Neuronal stem cell (in vitro differentiated cells): Measurements from ENCODE around the gene EREG.

ENCODE experiments used
- DNase-seq: peaks from one replicate; pipeline ENCODE4 v3.0.0-alpha.2; 2013; ENCODE audit warnings: low spot score
- H2AFZ ChIP-seq: one replicate; pipeline ENCODE4 v1.6.1; 2013; ENCODE audit warnings: mild to moderate bottlenecking, low read length, inconsistent platforms
- H2AK5ac ChIP-seq: 2 replicates; pipeline ENCODE4 v1.6.1; 2013; ENCODE audit warnings: low read depth, mild to moderate bottlenecking, inconsistent platforms, low read length, moderate library complexity, mixed read lengths
- H2BK120ac ChIP-seq: 2 replicates; pipeline ENCODE4 v1.6.1; 2013; ENCODE audit warnings: low read depth, mild to moderate bottlenecking, inconsistent platforms, low read length, moderate library complexity, mixed read lengths
- H2BK12ac ChIP-seq: one replicate; pipeline ENCODE4 v1.6.1; 2013; ENCODE audit warnings: low read length, inconsistent platforms
- H2BK15ac ChIP-seq: 2 replicates; pipeline ENCODE4 v1.6.1; 2013; ENCODE audit warnings: mild to moderate bottlenecking, low read length, inconsistent platforms, mixed read lengths
- H2BK5ac ChIP-seq: one replicate; pipeline ENCODE4 v1.6.1; 2013; ENCODE audit warnings: inconsistent platforms, mild to moderate bottlenecking, low read length, moderate library complexity
- H3K14ac ChIP-seq: one replicate; pipeline ENCODE4 v1.6.1; 2013; ENCODE audit warnings: low read length, inconsistent platforms
- H3K18ac ChIP-seq: 2 replicates; pipeline ENCODE4 v1.6.1; 2013; ENCODE audit warnings: low read length, inconsistent platforms
- H3K23ac ChIP-seq: 2 replicates; pipeline ENCODE4 v1.6.1; 2013; ENCODE audit warnings: low read depth, mild to moderate bottlenecking, mixed read lengths, low read length, inconsistent platforms; ENCODE audit not compliant: poor library complexity
- H3K27ac ChIP-seq: replicated peaks from 3 replicates; pipeline ENCODE4 v1.5.1; 2013; ENCODE audit warnings: low read length, inconsistent platforms
- H3K27me3 ChIP-seq, 3 experiments: 2 replicates each; pipeline ENCODE4 v1.6.1; 2013; ENCODE audit warnings: low read length in 3 of 3, mild to moderate bottlenecking in 2 of 3, inconsistent platforms in 1 of 3, low read depth in 1 of 3, mixed read lengths in 1 of 3, moderate library complexity in 1 of 3; ENCODE audit not compliant: control insufficient read depth in 3 of 3, insufficient read depth in 3 of 3
- H3K36me3 ChIP-seq, 2 donors: replicated peaks in 1 of 2; 2 replicates each; pipeline ENCODE4 v1.6.1; 2013; ENCODE audit warnings: low read length in 2 of 2; ENCODE audit not compliant: control insufficient read depth in 2 of 2, insufficient read depth in 2 of 2
- H3K4ac ChIP-seq: 2 replicates; pipeline ENCODE4 v1.6.1; 2013; ENCODE audit warnings: inconsistent platforms, mild to moderate bottlenecking, low read length, moderate library complexity
- H3K4me1 ChIP-seq, 2 donors: 1 replicate in 1 of 2; 2 replicates in 1 of 2; pipeline ENCODE4 v1.6.1; 2013; ENCODE audit warnings: low read length in 2 of 2, low read depth in 1 of 2; ENCODE audit not compliant: control insufficient read depth in 2 of 2, insufficient read depth in 1 of 2
- H3K4me2 ChIP-seq: one replicate; pipeline ENCODE4 v1.6.1; 2013; ENCODE audit warnings: mild to moderate bottlenecking, low read length, inconsistent platforms; ENCODE audit not compliant: insufficient read depth, poor library complexity, severe bottlenecking
- H3K4me3 ChIP-seq, 2 donors: 2 replicates each; pipeline ENCODE4 v1.5.1; 2013; ENCODE audit warnings: low read length in 2 of 2, mild to moderate bottlenecking in 2 of 2, inconsistent platforms in 1 of 2, moderate library complexity in 1 of 2
- H3K79me1 ChIP-seq: one replicate; pipeline ENCODE4 v1.6.1; 2013; ENCODE audit warnings: low read depth, mild to moderate bottlenecking, inconsistent platforms, low read length, moderate library complexity
- H3K9ac ChIP-seq: one replicate; pipeline ENCODE4 v1.6.1; 2013; ENCODE audit warnings: mild to moderate bottlenecking, low read depth, low read length, inconsistent platforms; ENCODE audit not compliant: poor library complexity
- H3K9me3 ChIP-seq, 2 donors: replicated peaks in 1 of 2; 2 replicates each; pipeline versions ENCODE3 to v1.6.1; 2013; ENCODE audit warnings: low read length in 2 of 2, mild to moderate bottlenecking in 2 of 2, inconsistent platforms in 1 of 2, low read depth in 1 of 2, mixed read lengths in 1 of 2, moderate library complexity in 1 of 2; ENCODE audit not compliant: control insufficient read depth in 2 of 2, insufficient read depth in 1 of 2
- H4K8ac ChIP-seq: one replicate; pipeline ENCODE4 v1.6.1; 2013; ENCODE audit warnings: low read depth, mild to moderate bottlenecking, inconsistent platforms, low read length, moderate library complexity
- H4K91ac ChIP-seq: one replicate; pipeline ENCODE4 v1.6.1; 2013; ENCODE audit warnings: low read length, low read depth, mild to moderate bottlenecking, inconsistent platforms; ENCODE audit not compliant: poor library complexity
- WGBS, 2 donors: extraction: QIAGEN DNeasy Blood & Tissue Kit; methylation state at CpG; one replicate each; pipeline ENCODE4 v1.1.7; 2013; ENCODE audit warnings: missing lambda C conversion rate in 2 of 2, mixed read lengths in 1 of 2; ENCODE audit not compliant: insufficient read length in 2 of 2, insufficient replicate concordance in 1 of 2; ENCODE audit errors: extremely low coverage in 2 of 2; 5-methylcytosine and 5-hydroxymethylcytosine counted together

Gene EREG

DNA sequence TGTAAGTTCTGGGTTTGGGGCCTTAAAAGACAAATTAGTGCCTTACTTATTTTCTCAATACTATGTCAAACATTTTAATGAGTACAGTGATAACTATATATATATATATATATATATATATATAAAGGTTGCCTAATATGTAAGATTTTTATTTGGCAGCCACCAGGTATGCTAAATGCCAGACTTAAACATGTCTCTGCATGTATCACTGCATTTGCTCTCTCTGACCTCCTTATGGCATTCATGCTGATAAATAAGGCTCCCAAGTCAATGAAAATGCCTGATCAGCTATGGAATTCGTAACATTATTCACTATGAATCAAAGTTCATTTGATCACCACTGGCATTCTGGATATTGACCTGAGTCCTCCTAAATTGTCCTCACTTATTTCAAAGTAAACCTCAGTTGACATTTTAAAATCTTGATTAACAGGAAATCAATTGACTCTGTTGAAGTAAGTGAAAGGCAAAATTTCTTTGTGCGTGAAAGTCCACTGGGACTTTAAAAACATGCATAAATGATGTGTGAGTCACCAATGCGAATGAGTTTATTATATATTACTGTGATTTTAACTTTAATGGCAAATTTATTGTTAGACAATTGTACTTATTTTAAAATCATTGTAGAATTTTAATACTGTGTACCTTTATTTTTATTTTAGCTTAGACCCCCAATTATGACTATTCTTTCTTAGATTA is 50.8 kb downstream of the EREG start:
- no peak overlapping the region for H3K14ac ChIP-seq
- no peak overlapping the region for H4K91ac ChIP-seq
- no peak overlapping the region for H2BK5ac ChIP-seq
- H3K4ac ChIP-seq: no peak overlapping the region
- no peaks in the 10 kb centered on the region for H3K4me1 ChIP-seq
- no peak overlapping the region for H4K8ac ChIP-seq
- DNase-seq: no peak
- no peaks in the 10 kb centered on the region for H3K27me3 ChIP-seq
- no peak overlapping the region for H2AFZ ChIP-seq
- H2BK12ac ChIP-seq: no peak overlapping the region
- H3K9ac ChIP-seq: no peak overlapping the region
- no peak overlapping the region for H3K4me2 ChIP-seq
- H2BK120ac ChIP-seq: no peak overlapping the region
- H3K18ac ChIP-seq: no peak overlapping the region
- no peaks in the 10 kb centered on the region for H3K79me1 ChIP-seq
- no CpG with 5 or more reads among the region's 3 CpGs for WGBS, 2 donors
- no peak overlapping the region for H3K27ac ChIP-seq
- H3K9me3 ChIP-seq: no peaks in the 10 kb centered on the region
- H3K23ac ChIP-seq: no peak overlapping the region
- H2BK15ac ChIP-seq: no peak overlapping the region
- no peak overlapping the region for H3K4me3 ChIP-seq
- H2AK5ac ChIP-seq: no peak overlapping the region
- no peaks in the 10 kb centered on the region for H3K36me3 ChIP-seq

DNA sequence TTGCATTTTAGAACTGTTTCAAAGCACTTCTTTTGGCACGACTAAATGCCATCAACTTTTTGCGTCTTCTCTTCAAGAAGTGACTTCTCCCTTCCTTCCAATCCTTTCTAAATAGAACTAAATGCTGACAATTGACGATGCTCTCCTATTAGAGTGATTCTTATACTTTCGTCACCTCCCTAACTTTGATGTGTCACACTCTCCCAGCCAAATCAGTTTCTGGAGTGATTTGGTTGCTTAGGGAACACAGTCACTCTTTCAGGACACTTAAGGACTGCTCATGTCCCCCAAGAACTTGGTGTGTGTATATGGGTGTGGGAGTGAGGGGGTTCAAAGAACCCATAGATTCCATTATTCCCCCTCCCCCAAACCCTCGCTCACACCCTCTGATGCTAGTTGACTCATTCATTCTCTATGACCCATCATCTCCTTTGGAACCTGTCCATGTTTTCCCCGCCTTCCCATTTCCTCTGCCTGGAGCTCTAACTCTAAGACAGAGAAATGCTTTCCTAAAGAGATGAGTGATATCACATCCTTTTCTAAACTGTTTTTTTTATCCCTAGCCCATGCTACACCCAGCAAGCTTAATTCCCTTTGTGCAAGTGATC is 53.2 kb downstream of the EREG start:
- H3K4me3 ChIP-seq: no peak overlapping the region
- H3K4me2 ChIP-seq: no peak overlapping the region
- no peak overlapping the region for H4K8ac ChIP-seq
- no peaks in the 10 kb centered on the region for H3K36me3 ChIP-seq
- WGBS, 2 donors: no CpG with 5 or more reads among the region's 6 CpGs
- no peaks in the 10 kb centered on the region for H3K4me1 ChIP-seq
- no peak overlapping the region for H3K14ac ChIP-seq
- DNase-seq: no peak
- H2BK15ac ChIP-seq: no peak overlapping the region
- no peak overlapping the region for H2AK5ac ChIP-seq
- no peak overlapping the region for H2BK12ac ChIP-seq
- no peaks in the 10 kb centered on the region for H3K79me1 ChIP-seq
- H2BK5ac ChIP-seq: no peak overlapping the region
- no peak overlapping the region for H3K18ac ChIP-seq
- no peak overlapping the region for H3K4ac ChIP-seq
- no peaks in the 10 kb centered on the region for H3K27me3 ChIP-seq
- no peak overlapping the region for H4K91ac ChIP-seq
- H3K27ac ChIP-seq: no peak overlapping the region
- H2BK120ac ChIP-seq: no peak overlapping the region
- H3K9me3 ChIP-seq: no peaks in the 10 kb centered on the region
- no peak overlapping the region for H2AFZ ChIP-seq
- no peak overlapping the region for H3K9ac ChIP-seq
- H3K23ac ChIP-seq: no peak overlapping the region

DNA sequence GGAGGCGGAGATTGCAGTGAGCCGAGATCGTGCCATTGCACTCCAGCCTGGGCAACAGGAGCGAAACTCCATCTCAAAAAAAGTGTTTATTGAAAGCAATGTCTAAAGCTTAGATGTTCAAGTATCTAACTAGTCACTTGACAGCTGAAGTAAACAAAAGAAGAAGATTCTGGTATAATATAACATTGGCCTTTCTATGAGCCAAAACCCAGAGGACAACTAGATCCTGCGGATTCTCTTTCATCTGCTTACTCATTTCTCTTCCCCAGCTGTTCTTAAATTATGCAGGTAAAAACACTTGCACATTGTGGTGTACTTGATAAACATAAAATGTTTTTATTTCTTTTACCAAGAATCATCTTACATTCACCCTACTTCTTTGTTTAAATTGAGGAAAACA is 55.9 kb downstream of the EREG start:
- Histone ChIP-seq H3K36me3 (no peaks in the 10 kb centered on the region), H3K27me3 (no peaks in the 10 kb centered on the region), H3K9ac (no peak overlapping the region), H2BK12ac (no peak overlapping the region), H3K4me3 (no peak overlapping the region), H3K4ac (no peak overlapping the region), H3K4me1 (no peaks in the 10 kb centered on the region), H2AFZ (no peak overlapping the region), H3K18ac (no peak overlapping the region), H3K23ac (no peak overlapping the region), H3K9me3 (no peaks in the 10 kb centered on the region), H2BK15ac (no peak overlapping the region), H3K79me1 (no peaks in the 10 kb centered on the region), H3K14ac (no peak overlapping the region), H2AK5ac (no peak overlapping the region), H3K4me2 (no peak overlapping the region), H3K27ac (no peak overlapping the region), H4K91ac (no peak overlapping the region), H4K8ac (no peak overlapping the region), H2BK5ac (no peak overlapping the region), H2BK120ac (no peak overlapping the region)
- no peak for DNase-seq
- no CpG with 5 or more reads among the region's 5 CpGs for WGBS, 2 donors

DNA sequence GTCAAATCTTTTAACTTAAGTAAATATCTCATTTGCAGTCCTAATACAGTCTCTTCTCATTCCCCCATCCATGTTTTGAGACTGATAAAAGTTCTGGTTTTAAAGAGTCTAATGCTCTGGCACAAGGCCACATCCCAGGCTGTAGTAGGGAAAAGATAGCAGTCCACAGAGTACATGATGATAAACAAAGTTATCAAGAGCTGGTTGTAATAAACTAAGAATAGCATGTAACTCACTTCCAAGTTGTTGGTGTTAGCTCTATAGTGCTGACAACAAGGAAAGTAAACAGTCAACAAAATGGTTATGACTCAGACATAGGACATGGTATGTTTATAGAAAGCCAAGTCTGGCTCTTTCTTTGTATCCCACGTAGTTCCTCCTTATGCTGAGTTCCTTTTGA is 58.2 kb downstream of the EREG start:
- Histone ChIP-seq H3K4me1 (no peaks in the 10 kb centered on the region), H2AFZ (no peak overlapping the region), H2BK15ac (no peak overlapping the region), H2BK120ac (no peak overlapping the region), H4K91ac (no peak overlapping the region), H3K4ac (no peak overlapping the region), H2AK5ac (no peak overlapping the region), H3K27me3 (no peaks in the 10 kb centered on the region), H3K36me3 (no peaks in the 10 kb centered on the region), H3K14ac (no peak overlapping the region), H4K8ac (no peak overlapping the region), H3K9me3 (no peaks in the 10 kb centered on the region), H2BK5ac (no peak overlapping the region), H2BK12ac (no peak overlapping the region), H3K18ac (no peak overlapping the region), H3K27ac (no peak overlapping the region), H3K23ac (no peak overlapping the region), H3K9ac (no peak overlapping the region), H3K79me1 (no peaks in the 10 kb centered on the region), H3K4me2 (no peak overlapping the region), H3K4me3 (no peak overlapping the region)
- DNase-seq: no peak
- WGBS, 2 donors: no CpG with 5 or more reads among the region's 1 CpG
